ENCODE data around the gene PPARG. TPM values are rescaled to one million over a fixed set of nuclear protein-coding genes. Genes with fewer than 3 reads are reported as not detected.
A peak's percentile ranks its signal among the peaks of the same experiment; 100 is the strongest.

The PPARG gene
- total RNA-seq, 4 donors from 2014 or later, result 20.0 to 64.2 (median 29.6) TPM

DNA sequence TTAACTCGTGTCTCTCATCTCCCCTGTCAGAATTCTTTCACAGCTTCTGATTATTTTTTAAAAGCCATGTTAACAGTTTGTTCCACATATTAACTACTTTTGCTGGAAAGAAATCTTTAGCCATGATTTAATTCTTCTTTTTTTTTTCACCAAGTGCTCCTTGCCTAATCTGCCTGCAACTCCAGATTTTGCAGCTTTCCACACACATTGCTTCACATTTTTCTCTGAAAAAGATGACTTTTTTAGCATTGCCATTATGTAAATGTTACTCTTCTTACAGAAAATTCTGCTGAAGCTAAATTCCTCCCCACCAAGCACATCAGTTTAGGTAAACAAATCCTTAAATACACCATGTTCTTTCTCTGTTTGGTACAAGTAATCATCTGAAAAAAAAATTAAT is 23.4 kb upstream of the PPARG start:
- WGBS, 2 donors, result 24 to 48% methylated on average over 1 of the region's 1 CpG
- TF ChIP-seq EP300 (IDR thresholded peaks at IDR 0.05) (no peak), CTCF (IDR thresholded peaks at IDR 0.05) (no peak), POLR2A (IDR thresholded peaks at IDR 0.05) (no peak)
- Histone ChIP-seq H3K36me3 (no peaks in the 10 kb centered on the region), H3K27ac (peak overlapping the region in 1 of 4 donors; percentile 25), H3K4me1 (peaks cover 0 to 37% (median 3%) of the 10 kb centered on the region in 4 donors), H3K9me3 (no peaks in the 10 kb centered on the region), H3K27me3 (no peaks in the 10 kb centered on the region), H3K4me3 (no peak overlapping the region)
- DNase-seq (ENCODE audit: low spot score in 2 of 2), result no peak

DNA sequence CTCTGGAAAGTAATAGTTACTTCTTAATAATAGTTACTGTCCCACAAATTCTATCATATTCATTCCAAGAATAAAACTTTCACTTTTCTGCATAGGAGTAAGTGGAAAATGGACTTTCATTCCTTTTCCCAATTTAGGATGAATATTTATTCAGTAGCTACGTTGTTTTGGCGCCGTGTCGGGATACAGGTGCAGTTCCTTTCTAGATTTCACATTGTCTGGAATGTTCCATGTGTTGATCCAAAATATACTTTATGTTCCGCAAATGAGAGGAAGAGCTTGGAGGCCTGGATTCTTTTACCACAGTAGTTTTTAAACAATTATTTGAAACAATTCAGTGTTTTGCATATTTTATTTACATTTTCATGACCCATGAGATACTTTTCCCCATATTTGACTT is 22.8 kb upstream of the PPARG start:
- H3K27me3 ChIP-seq, result no peaks in the 10 kb centered on the region
- DNase-seq (ENCODE audit: low spot score in 2 of 2), result no peak
- H3K9me3 ChIP-seq, result no peaks in the 10 kb centered on the region
- no peaks in the 10 kb centered on the region for H3K36me3 ChIP-seq
- TF ChIP-seq POLR2A (IDR thresholded peaks at IDR 0.05) (no peak), CTCF (IDR thresholded peaks at IDR 0.05) (no peak), EP300 (IDR thresholded peaks at IDR 0.05) (no peak)
- H3K27ac ChIP-seq, result peak overlapping the region in 1 of 4 donors; percentile 25
- WGBS, 2 donors, result 70% methylated on average over 5 of the region's 5 CpGs
- peaks cover 0 to 37% (median 3%) of the 10 kb centered on the region in 4 donors for H3K4me1 ChIP-seq
- H3K4me3 ChIP-seq, result no peak overlapping the region

DNA sequence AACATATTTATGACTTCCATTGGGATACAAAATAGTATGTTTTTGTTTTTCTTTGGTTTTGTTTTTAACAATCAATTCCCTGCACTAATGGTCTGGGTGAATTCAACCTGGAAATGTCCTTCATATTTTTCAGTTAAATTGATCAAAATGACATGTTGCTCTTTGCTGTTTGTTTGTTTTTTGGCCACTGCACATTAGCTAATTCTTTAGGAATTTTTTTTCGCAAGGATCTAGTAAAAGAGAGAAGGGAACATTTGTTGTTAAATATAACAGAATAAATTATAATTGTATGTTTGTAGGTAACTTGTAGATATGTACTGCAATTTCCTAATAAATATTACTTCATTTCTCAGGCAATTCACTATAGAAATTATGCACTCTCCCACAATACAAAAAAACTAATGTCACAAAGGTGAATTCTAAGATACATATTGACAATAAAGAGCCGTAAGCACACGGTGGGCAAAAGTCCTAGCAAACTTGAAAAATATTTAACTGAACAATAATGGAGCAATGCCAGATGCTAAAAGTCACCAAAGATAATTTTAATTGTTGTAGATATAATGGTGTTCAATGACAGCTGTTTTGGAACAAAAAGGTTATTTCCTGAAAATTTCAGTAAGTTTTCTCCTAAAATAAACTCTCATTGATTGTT is 21.4 kb upstream of the PPARG start:
- H3K9me3 ChIP-seq, result no peaks in the 10 kb centered on the region
- WGBS, 2 donors, result 44 to 54% methylated on average over 3 of the region's 3 CpGs
- peak overlapping the region in 1 of 4 donors; percentile 2 for H3K27ac ChIP-seq
- DNase-seq (ENCODE audit: low spot score in 2 of 2), result no peak
- no peak overlapping the region for H3K4me3 ChIP-seq
- H3K4me1 ChIP-seq, result peaks cover 0 to 37% (median 3%) of the 10 kb centered on the region in 4 donors
- no peaks in the 10 kb centered on the region for H3K36me3 ChIP-seq
- H3K27me3 ChIP-seq, result no peaks in the 10 kb centered on the region
- TF ChIP-seq POLR2A (IDR thresholded peaks at IDR 0.05), result no peak
- TF ChIP-seq EP300 (IDR thresholded peaks at IDR 0.05), result no peak
- TF ChIP-seq CTCF (IDR thresholded peaks at IDR 0.05), result no peak

DNA sequence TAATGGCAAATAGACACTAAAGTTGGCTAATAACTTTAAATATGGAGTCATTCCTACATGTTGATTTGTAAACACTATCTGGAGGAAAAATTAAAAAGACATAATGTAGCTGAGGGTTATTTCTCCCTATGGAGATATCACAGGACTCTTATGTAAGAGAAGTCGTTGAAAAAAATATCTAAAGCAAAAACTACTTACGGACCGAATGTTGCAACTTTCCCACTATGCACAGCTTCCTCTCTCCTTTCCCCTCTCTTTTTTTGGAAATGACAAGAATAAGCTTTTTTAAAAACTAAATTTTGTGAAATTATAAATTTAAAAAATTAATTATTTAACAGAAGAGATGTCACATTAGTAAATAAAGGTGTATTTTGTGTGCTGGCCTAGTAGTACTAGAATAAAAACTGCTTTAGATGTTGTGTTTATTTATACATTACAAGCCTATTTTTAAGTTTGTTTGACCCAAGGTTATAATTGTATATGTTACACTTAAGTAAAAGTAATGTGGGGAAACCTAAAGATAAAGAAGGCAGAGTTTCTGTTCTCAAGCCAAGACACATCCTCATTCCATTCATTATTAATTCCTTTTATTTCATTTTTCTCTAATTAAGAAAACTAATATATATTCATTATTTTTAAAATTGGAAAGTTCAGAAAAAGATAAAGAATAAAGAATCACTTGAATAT is 20.7 kb upstream of the PPARG start:
- DNase-seq (ENCODE audit: low spot score in 2 of 2), result no peak
- no peaks in the 10 kb centered on the region for H3K36me3 ChIP-seq
- H3K27ac ChIP-seq, result peak overlapping the region in 1 of 4 donors; percentile 2
- no peaks in the 10 kb centered on the region for H3K9me3 ChIP-seq
- no peaks in the 10 kb centered on the region for H3K27me3 ChIP-seq
- H3K4me3 ChIP-seq, result no peak overlapping the region
- 39 to 55% methylated on average over 3 of the region's 3 CpGs for WGBS, 2 donors
- TF ChIP-seq POLR2A (IDR thresholded peaks at IDR 0.05), result no peak
- TF ChIP-seq EP300 (IDR thresholded peaks at IDR 0.05), result peak; percentile 30 to 43
- peaks cover 0 to 37% (median 3%) of the 10 kb centered on the region in 4 donors for H3K4me1 ChIP-seq

DNA sequence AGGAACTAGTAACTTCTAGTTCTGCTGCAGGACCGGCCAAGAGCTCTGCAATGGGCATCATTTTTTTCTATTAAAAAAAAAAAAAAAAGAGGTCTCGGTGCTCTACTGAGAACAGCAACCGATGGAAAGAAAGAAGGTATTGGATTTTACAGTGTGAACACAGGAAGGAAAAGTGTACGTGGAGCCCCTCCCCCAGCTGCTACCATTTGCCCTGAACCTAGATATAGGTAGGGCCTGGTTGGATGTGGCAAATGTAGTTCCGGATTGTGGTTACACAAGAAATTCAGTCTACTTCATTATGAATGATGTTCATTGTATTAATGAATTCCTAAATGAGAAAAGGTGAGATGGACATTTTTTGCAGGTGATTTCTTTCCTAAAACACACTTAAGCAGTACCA is 17.9 kb upstream of the PPARG start:
- no peaks in the 10 kb centered on the region for H3K27me3 ChIP-seq
- H3K27ac ChIP-seq, result no peak overlapping the region
- TF ChIP-seq EP300 (IDR thresholded peaks at IDR 0.05) (no peak), POLR2A (IDR thresholded peaks at IDR 0.05) (no peak)
- WGBS, 2 donors, result 79 to 86% methylated on average over 5 of the region's 5 CpGs
- no peak for DNase-seq (ENCODE audit: low spot score in 2 of 2)
- H3K36me3 ChIP-seq, result no peaks in the 10 kb centered on the region
- peaks cover 0 to 24% (median 2%) of the 10 kb centered on the region in 4 donors for H3K4me1 ChIP-seq
- H3K9me3 ChIP-seq, result no peaks in the 10 kb centered on the region
- H3K4me3 ChIP-seq, result no peak overlapping the region

GRCh38 chr3:12273045-12273695 is 15.7 kb upstream of the PPARG start:
- Histone ChIP-seq H3K4me1 (peaks cover 0 to 4% (median 0%) of the 10 kb centered on the region in 4 donors), H3K36me3 (no peaks in the 10 kb centered on the region), H3K27ac (no peak overlapping the region), H3K4me3 (no peak overlapping the region), H3K27me3 (no peaks in the 10 kb centered on the region), H3K9me3 (no peaks in the 10 kb centered on the region)
- 24 to 34% methylated on average over 2 of the region's 2 CpGs for WGBS, 2 donors
- TF ChIP-seq EP300 (IDR thresholded peaks at IDR 0.05) (no peak), POLR2A (IDR thresholded peaks at IDR 0.05) (no peak), CTCF (IDR thresholded peaks at IDR 0.05) (no peak)
- no peak for DNase-seq (ENCODE audit: low spot score in 2 of 2)
